AG09319 (cell line): ENCODE measurements around the gene SGPL1.

Experiments used
- DNase-seq: peaks from one replicate; pipeline ENCODE4 v3.0.0-alpha.2; 2010; ENCODE audit warnings: low read depth; ENCODE audit errors: extremely low read depth
- CTCF ChIP-seq: IDR thresholded peaks from 2 replicates; pipeline ENCODE4 v1.5.1; 2011; ENCODE audit warnings: low read depth, mild to moderate bottlenecking, inconsistent platforms, low read length, moderate library complexity

The SGPL1 gene

GRCh38 chr10:70797840-70798239 is 17.9 kb upstream of the SGPL1 start:
- no peak for TF ChIP-seq CTCF
- DNase-seq, result no peak

- no peak for TF ChIP-seq CTCF
Measured at GRCh38 chr10:70799124-70799523, 16.6 kb upstream of the SGPL1 start.

GRCh38 chr10:70801854-70802253 is 13.9 kb upstream of the SGPL1 start:
- TF ChIP-seq CTCF, result no peak
- no peak for DNase-seq

More at GRCh38 chr10:70799124-70799523, 16.6 kb upstream of the SGPL1 start:
- DNase-seq, result no peak

- no peak for DNase-seq
- TF ChIP-seq CTCF, result no peak
Measured at GRCh38 chr10:70803775-70804420, 11.8 kb upstream of the SGPL1 start.

GRCh38 chr10:70804421-70804808 is 11.3 kb upstream of the SGPL1 start:
- no peak for DNase-seq
- TF ChIP-seq CTCF, result no peak

GRCh38 chr10:70805619-70806215 is 10.0 kb upstream of the SGPL1 start:
- no peak for DNase-seq

More at GRCh38 chr10:70805619-70806215, 10.0 kb upstream of the SGPL1 start:
- TF ChIP-seq CTCF, result no peak
